ENCODE data around the gene UHRF1.
"Not testable (repeated sequence)": the region's sequence is repeated elsewhere in the genome, so short reads cannot be mapped to it uniquely, and the experiment has no call there.

The UHRF1 gene

GRCh38 chr19:4974880-4975469 is 65.7 kb downstream of the UHRF1 start:
- DNase-seq = no peak

- DNase-seq = not testable (repeated sequence)
These were observed 66.3 kb downstream of the UHRF1 start for GRCh38 chr19:4975601-4976000.

- DNase-seq = no peak
These were observed 67.3 kb downstream of the UHRF1 start for GRCh38 chr19:4976401-4977298.

GRCh38 chr19:4977299-4978174 is 68.2 kb downstream of the UHRF1 start:
- DNase-seq = no peak

- DNase-seq = no peak
These were observed 70.0 kb downstream of the UHRF1 start for GRCh38 chr19:4979211-4979807.

GRCh38 chr19:4980067-4980466 is 70.8 kb downstream of the UHRF1 start:
- DNase-seq = no peak

GRCh38 chr19:4980838-4981680 is 71.8 kb downstream of the UHRF1 start:
- DNase-seq = peak; percentile 11

GRCh38 chr19:4981681-4981958 is 72.3 kb downstream of the UHRF1 start:
- DNase-seq = no peak

- DNase-seq = no peak
These were observed 74.2 kb downstream of the UHRF1 start for GRCh38 chr19:4983346-4984105.

GRCh38 chr19:4984106-4984380 is 74.7 kb downstream of the UHRF1 start:
- no peak for DNase-seq

- no peak for DNase-seq
These were observed 75.2 kb downstream of the UHRF1 start for GRCh38 chr19:4984438-4984990.

- no peak for DNase-seq
These were observed 76.3 kb downstream of the UHRF1 start for GRCh38 chr19:4985551-4985991.

GRCh38 chr19:4986056-4986455 is 76.8 kb downstream of the UHRF1 start:
- DNase-seq = no peak

GRCh38 chr19:4986471-4986891 is 77.2 kb downstream of the UHRF1 start:
- no peak for DNase-seq

GRCh38 chr19:4987256-4987655 is 78.0 kb downstream of the UHRF1 start:
- DNase-seq = no peak

GRCh38 chr19:4987692-4988370 is 78.5 kb downstream of the UHRF1 start:
- DNase-seq = no peak

GRCh38 chr19:4988770-4989251 is 79.5 kb downstream of the UHRF1 start:
- no peak for DNase-seq

- no peak for DNase-seq
These were observed 81.0 kb downstream of the UHRF1 start for GRCh38 chr19:4990306-4990705.

GRCh38 chr19:4991538-4991937 is 82.2 kb downstream of the UHRF1 start:
- no peak for DNase-seq

GRCh38 chr19:4991996-4992698 is 82.8 kb downstream of the UHRF1 start:
- DNase-seq = no peak

Measured in RPMI8226 (cell line).